Caco-2 (cell line): ENCODE measurements around the gene APOBEC3G. TPM values are rescaled to one million over a fixed set of nuclear protein-coding genes. Genes with fewer than 3 reads are reported as not detected.

Experiments
- BruUV-seq: library from RNA; stranded (reverse); fragments of 400-500 nt; replicated peaks from 2 replicates; lab custom pipeline; 2021; lab: Mats Ljungman, UMichigan
- CTCF ChIA-PET: fragments of 300-600 bp; sonication (Branson Sonifier 250); formaldehyde crosslinking; loops from one replicate; lab custom pipeline; 2022; ENCODE audit warnings: antibody characterized with exemption; lab: Charles Lee
- POLR2A ChIA-PET: fragments of 300-600 bp; sonication (Branson Sonifier 250); formaldehyde crosslinking; loops from one replicate; lab custom pipeline; 2022; ENCODE audit warnings: antibody characterized with exemption; lab: Charles Lee
- DNase-seq, 2 experiments: peaks; one replicate each; pipeline versions ENCODE4 v3.0.0 to v3.0.0-alpha.2; 2020 to 2022
- H3K27me3 ChIP-seq: replicated peaks from 2 replicates; pipeline ENCODE4 v1.6.0; 2011; ENCODE audit warnings: low read length; ENCODE audit not compliant: control insufficient read depth, insufficient read depth
- H3K36me3 ChIP-seq: 2 replicates; pipeline ENCODE4 v1.5.1; 2011; ENCODE audit warnings: low read length; ENCODE audit not compliant: control insufficient read depth, insufficient read depth
- H3K4me1 ChIP-seq: fragments of 250-450 bp; sonication (Bioruptor Pico); 2 replicates; pipeline ENCODE4 v1.5.1; 2020; ENCODE audit warnings: mild to moderate bottlenecking
- H3K4me3 ChIP-seq: 2 replicates; pipeline ENCODE4 v1.5.1; 2011; ENCODE audit warnings: low read depth, mild to moderate bottlenecking, control low read depth, low read length
- H3K9me3 ChIP-seq: fragments of 250-450 bp; sonication (Bioruptor Pico); 2 replicates; pipeline ENCODE4 v1.5.1; 2020; ENCODE audit warnings: mild to moderate bottlenecking, moderate library complexity
- H3K27ac Mint-ChIP-seq: one replicate; pipeline ENCODE4 v1.8.0; 2022; ENCODE audit warnings: mixed read lengths; ENCODE audit not compliant: unreplicated experiment
- H3K27me3 Mint-ChIP-seq: one replicate; pipeline ENCODE4 v1.8.0; 2022; ENCODE audit warnings: mixed read lengths; ENCODE audit not compliant: insufficient read depth, unreplicated experiment
- H3K36me3 Mint-ChIP-seq: one replicate; pipeline ENCODE4 v1.8.0; 2022; ENCODE audit warnings: mild to moderate bottlenecking, mixed read lengths; ENCODE audit not compliant: insufficient read depth, unreplicated experiment
- H3K4me1 Mint-ChIP-seq: one replicate; pipeline ENCODE4 v1.8.0; 2022; ENCODE audit warnings: low read depth, mixed read lengths; ENCODE audit not compliant: unreplicated experiment
- H3K4me3 Mint-ChIP-seq: one replicate; pipeline ENCODE4 v1.8.0; 2022; ENCODE audit warnings: mild to moderate bottlenecking, moderate library complexity, mixed read lengths; ENCODE audit not compliant: unreplicated experiment
- H3K9me3 Mint-ChIP-seq: one replicate; pipeline ENCODE4 v1.8.0; 2022; ENCODE audit warnings: mixed read lengths; ENCODE audit not compliant: unreplicated experiment
- CTCF ChIP-seq, 2 experiments: fragments of 200-600 bp in 1 of 2; IDR thresholded peaks; 1 replicate in 1 of 2; 2 replicates in 1 of 2; pipeline versions ENCODE4 v1.5.1 to v1.8.0; 2011 to 2022; ENCODE audit warnings: antibody characterized with exemption in 1 of 2, control low read depth in 1 of 2, inconsistent platforms in 1 of 2, low read depth in 1 of 2, low read length in 1 of 2, mild to moderate bottlenecking in 1 of 2, moderate library complexity in 1 of 2; ENCODE audit not compliant: insufficient read depth in 1 of 2, severe bottlenecking in 1 of 2, unreplicated experiment in 1 of 2
- intact Hi-C: fragments of 100-400 bp; cut with micrococcal nuclease; formaldehyde crosslinking; loops from one replicate; pipeline ENCODE4 v1.10.0; 2022; ENCODE audit not compliant: unreplicated experiment
- total RNA-seq: library from RNA; stranded (reverse); gene quantifications from 2 replicates; pipeline ENCODE4 v1.2.3, GENCODE V29; 2022

The APOBEC3G gene
- total RNA-seq, 1 experiment from 2014 or later = 0.73 TPM

GRCh38 chr22:39120983-39121382, 43.9 kb downstream of the APOBEC3G start:
- no peak overlapping the region for H3K4me3 Mint-ChIP-seq
- H3K27me3 Mint-ChIP-seq = no peaks in the 10 kb centered on the region
- no TSS peak for BruUV-seq
- no peak for TF ChIP-seq CTCF (IDR thresholded peaks at IDR 0.05; ENCODE audit: insufficient read depth in 1 of 2, low read depth in 1 of 2, low read length in 1 of 2, severe bottlenecking in 1 of 2, unreplicated experiment in 1 of 2)
- Histone ChIP-seq H3K4me3 (no peak overlapping the region), H3K36me3 (no peaks in the 10 kb centered on the region), H3K9me3 (no peaks in the 10 kb centered on the region), H3K4me1 (no peaks in the 10 kb centered on the region), H3K27me3 (no peaks in the 10 kb centered on the region)
- intact Hi-C loops = no loop called here
- peaks cover 7% of the 10 kb centered on the region for H3K4me1 Mint-ChIP-seq
- H3K9me3 Mint-ChIP-seq = no peaks in the 10 kb centered on the region
- POLR2A ChIA-PET = no interaction called here
- CTCF ChIA-PET = interaction anchor here (1.6 kb wide), 1 partner anchor 15 kb away, joined by 6 read pairs; no protein-coding TSS in a partner anchor
- H3K27ac Mint-ChIP-seq = no peak overlapping the region
- H3K36me3 Mint-ChIP-seq = no peaks in the 10 kb centered on the region
- DNase-seq = no peak

GRCh38 chr22:39122772-39123470, 45.8 kb downstream of the APOBEC3G start:
- no peak for DNase-seq
- peaks cover 2% of the 10 kb centered on the region for H3K4me1 Mint-ChIP-seq
- no peak overlapping the region for H3K4me3 Mint-ChIP-seq
- Histone ChIP-seq H3K27me3 (no peaks in the 10 kb centered on the region), H3K4me1 (no peaks in the 10 kb centered on the region), H3K4me3 (no peak overlapping the region), H3K36me3 (no peaks in the 10 kb centered on the region), H3K9me3 (no peaks in the 10 kb centered on the region)
- POLR2A ChIA-PET = no interaction called here
- BruUV-seq = no TSS peak
- no peak for TF ChIP-seq CTCF (IDR thresholded peaks at IDR 0.05; ENCODE audit: insufficient read depth in 1 of 2, low read depth in 1 of 2, low read length in 1 of 2, severe bottlenecking in 1 of 2, unreplicated experiment in 1 of 2)
- no peaks in the 10 kb centered on the region for H3K36me3 Mint-ChIP-seq
- H3K9me3 Mint-ChIP-seq = no peaks in the 10 kb centered on the region
- H3K27me3 Mint-ChIP-seq = no peaks in the 10 kb centered on the region
- no peak overlapping the region for H3K27ac Mint-ChIP-seq
- CTCF ChIA-PET = interaction anchor here (0.8 to 1.5 kb wide), 2 partner anchors 254 to 354 kb away, joined by 4 to 5 read pairs; no protein-coding TSS in a partner anchor
- intact Hi-C loops = loop anchor here (1.0 kb wide), 1 partner anchor 116 kb away; no protein-coding TSS in a partner anchor

- Histone ChIP-seq H3K4me1 (peaks cover 3% of the 10 kb centered on the region; the same call in 1 of the 2 replicates), H3K36me3 (no peaks in the 10 kb centered on the region), H3K4me3 (no peak overlapping the region), H3K9me3 (no peaks in the 10 kb centered on the region), H3K27me3 (no peaks in the 10 kb centered on the region)
- H3K4me3 Mint-ChIP-seq = no peak overlapping the region
- ChIA-PET POLR2A (no interaction called here), CTCF (interaction anchor here (0.6 to 1.3 kb wide), 4 partner anchors 12 to 342 kb away, joined by 3 to 5 read pairs (median 4); no protein-coding TSS in a partner anchor)
- intact Hi-C loops = no loop called here
- no peak for DNase-seq
- H3K9me3 Mint-ChIP-seq = no peaks in the 10 kb centered on the region
- no TSS peak for BruUV-seq
- H3K4me1 Mint-ChIP-seq = peaks cover 5% of the 10 kb centered on the region
- TF ChIP-seq CTCF (IDR thresholded peaks at IDR 0.05; ENCODE audit: insufficient read depth in 1 of 2, low read depth in 1 of 2, low read length in 1 of 2, severe bottlenecking in 1 of 2, unreplicated experiment in 1 of 2) = no peak
- no peaks in the 10 kb centered on the region for H3K36me3 Mint-ChIP-seq
- H3K27ac Mint-ChIP-seq = no peak overlapping the region
- H3K27me3 Mint-ChIP-seq = no peaks in the 10 kb centered on the region
These were observed 46.9 kb downstream of the APOBEC3G start for GRCh38 chr22:39123751-39124581.
